Measurements from ENCODE around the gene MCRIP1.

MCRIP1 gene

DNA sequence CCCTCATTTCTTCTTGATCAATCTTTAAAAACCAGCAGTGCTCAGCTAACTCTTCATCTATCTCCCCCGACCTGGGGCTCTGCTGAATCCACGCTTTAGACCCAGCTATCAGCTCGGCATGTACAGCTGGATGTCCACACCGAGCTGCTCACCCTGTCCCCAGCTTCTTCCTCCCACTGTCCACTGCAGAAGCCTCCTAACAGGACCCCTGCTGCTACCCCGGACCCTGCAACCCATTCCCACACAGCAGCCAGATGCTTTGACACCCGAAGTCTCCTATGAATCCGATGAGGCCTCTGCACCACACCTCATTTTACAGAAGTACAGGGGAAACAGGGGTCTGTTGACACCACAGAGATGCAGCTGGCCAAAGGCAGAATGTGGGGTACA, 15.3 kb downstream of the MCRIP1 start:
- no peak for DNase-seq

DNA sequence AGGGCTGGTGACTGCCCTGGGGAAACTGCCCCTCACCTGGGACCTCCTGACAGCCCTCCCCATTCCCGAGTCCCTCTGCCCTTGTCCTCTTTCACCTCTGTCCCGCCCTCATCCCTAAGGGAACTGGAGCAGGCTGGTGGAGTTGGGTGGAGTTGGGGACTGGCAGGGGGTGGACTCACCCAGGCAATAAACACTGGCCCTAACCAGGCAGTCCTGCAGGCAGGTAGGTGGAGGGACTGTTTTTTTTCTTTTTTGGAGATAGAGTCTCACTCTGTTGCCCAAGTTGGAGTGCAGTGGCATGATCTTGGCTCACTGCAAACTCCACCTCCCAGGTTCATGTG, 17.5 kb downstream of the MCRIP1 start:
- no peak for DNase-seq

DNA sequence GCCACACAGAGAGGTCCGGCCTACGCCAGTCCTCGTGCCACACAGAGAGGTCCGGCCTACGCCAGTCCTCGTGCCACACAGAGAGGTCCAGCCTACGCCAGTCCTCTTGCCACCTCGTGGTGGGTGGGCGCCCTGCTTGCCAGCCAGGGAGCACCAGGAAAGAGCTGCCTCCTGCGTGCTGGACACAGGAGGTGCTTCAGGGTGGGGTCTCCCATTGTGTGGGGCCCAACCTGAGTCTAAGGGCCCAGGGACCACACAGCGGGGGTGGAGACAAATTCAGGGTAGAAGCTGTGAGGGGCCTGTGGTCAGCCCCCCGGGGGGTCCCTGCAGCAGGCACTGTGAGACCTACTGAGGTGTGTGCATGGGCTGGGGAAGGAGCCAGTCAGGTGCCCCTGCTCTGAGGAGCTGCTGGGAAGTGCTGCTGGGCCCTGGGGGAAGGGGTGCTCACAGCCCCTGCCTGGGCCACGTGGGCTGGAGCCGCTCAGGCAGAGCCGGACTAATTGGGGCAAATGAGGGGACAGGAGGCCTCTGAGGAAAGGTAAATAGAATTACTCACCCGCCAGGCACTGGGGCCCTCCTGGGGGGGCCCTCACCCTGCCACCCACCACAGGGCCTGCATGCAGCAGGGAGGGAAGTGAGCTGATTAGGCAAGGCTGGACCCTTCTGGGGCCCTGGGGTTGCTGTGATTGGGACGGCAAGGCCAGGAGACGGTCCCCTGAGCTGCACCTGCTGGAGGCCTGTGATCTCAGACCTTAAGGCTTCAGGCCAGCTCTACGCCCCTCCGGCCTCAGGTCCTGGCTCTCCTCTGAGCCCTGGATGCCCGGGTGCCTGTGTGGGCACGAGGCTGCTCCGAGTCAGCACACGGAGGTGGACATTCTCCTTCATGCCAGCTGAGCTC, 18.1 kb downstream of the MCRIP1 start:
- no peak for DNase-seq

DNA sequence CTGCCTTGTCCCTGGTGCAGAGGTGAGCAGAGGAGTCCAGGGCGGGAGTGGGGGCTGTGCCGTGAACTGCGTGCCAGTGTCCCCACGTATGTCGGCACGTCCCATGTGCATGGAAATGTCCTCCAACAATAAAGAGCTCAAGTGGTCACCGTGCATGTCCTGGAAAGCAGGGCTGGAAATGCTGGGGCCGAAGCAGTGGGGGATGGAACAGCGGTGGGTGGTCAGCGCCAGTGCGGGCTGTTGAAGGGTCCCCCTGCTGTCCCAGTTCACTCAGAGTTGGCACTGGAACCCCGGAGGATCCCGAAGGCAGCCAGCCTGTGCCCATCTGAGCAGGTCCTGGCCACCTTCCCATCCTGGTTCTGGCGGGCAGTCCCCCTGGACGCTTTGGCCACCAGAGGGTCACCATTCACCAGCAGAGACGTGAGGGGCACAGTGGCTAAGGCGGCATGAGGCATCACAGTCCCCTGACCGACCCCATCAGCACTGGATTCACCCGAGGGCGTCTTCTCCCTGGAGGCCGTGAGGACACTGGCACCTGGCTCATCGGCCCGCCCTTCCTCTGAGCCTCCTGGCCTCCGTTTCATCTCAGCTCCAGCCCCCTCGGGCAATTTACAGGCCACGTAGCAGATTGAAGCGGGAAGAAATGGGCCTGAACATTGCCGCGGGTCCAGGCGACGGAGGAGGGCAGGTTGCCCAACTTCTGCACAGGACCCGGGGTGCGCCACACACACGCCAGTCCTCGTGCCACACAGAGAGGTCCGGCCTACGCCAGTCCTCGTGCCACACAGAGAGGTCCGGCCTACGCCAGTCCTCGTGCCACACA, 19.0 kb downstream of the MCRIP1 start:
- no peak for DNase-seq

- no peak for DNase-seq
Measured at GRCh38 chr17:81813371-81813684, 19.8 kb downstream of the MCRIP1 start.

GRCh38 chr17:81812571-81813370, 20.3 kb downstream of the MCRIP1 start:
- no peak for DNase-seq

DNA sequence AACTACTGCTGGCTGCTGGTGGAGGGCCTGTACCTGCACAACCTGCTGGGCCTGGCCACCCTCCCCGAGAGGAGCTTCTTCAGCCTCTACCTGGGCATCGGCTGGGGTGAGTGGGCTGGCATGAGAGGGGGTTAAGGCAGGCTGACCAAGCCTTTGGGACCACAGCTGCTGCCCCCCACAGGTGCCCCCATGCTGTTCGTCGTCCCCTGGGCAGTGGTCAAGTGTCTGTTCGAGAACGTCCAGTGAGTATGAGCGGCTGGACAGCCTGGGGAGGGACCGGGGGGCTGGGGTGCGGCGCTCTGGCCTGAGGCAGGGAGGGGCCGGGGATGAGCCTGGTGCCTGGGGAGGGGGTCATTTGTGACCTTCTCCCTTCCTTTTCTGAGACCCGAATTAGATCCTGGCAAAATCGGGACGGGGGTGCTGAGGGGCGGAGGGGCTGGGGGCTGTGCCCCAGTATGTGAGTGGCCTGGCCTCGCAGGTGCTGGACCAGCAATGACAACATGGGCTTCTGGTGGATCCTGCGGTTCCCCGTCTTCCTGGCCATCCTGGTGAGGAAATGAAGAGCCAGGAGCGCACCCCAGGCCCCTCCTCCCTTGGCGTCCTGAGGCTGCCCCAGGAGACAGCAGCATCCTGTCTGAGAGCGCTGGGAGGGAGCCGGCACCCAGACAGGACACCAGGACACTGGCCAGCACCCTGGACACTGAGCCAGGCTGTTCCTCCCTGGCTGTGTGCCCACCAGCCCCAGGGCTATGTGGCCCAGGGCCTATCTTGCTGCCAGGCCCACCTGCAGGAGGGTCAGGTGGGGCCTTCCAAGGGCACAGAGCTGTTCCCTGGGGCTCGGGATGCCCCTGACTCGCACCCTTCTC, 21.2 kb downstream of the MCRIP1 start:
- DNase-seq, result no peak

DNA sequence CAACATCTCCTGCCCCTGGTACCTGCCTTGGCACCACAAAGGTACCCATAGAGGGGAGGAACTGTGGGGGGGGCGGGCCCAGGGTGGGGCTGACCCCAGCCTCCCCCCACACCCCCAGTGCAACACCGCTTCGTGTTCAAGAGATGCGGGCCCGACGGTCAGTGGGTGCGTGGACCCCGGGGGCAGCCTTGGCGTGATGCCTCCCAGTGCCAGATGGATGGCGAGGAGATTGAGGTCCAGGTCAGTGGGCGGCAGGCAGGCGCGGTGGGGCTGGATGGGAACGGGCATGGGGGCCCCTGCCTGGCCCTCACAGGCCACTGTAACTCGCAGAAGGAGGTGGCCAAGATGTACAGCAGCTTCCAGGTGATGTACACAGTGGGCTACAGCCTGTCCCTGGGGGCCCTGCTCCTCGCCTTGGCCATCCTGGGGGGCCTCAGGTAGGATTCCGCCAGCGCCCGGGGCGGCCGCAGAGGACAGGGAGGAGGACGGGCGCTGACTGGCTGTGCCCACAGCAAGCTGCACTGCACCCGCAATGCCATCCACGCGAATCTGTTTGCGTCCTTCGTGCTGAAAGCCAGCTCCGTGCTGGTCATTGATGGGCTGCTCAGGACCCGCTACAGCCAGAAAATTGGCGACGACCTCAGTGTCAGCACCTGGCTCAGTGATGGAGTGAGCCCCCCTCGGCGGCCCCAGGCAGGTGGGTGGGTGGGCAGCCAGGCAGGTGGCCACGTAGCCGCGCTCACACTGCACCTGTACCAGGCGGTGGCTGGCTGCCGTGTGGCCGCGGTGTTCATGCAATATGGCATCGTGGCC, 22.0 kb downstream of the MCRIP1 start:
- DNase-seq, result no peak

- DNase-seq, result no peak
Measured at GRCh38 chr17:81810476-81810875, 22.6 kb downstream of the MCRIP1 start.

- DNase-seq, result no peak
Measured at GRCh38 chr17:81809556-81809998, 23.5 kb downstream of the MCRIP1 start.

DNA sequence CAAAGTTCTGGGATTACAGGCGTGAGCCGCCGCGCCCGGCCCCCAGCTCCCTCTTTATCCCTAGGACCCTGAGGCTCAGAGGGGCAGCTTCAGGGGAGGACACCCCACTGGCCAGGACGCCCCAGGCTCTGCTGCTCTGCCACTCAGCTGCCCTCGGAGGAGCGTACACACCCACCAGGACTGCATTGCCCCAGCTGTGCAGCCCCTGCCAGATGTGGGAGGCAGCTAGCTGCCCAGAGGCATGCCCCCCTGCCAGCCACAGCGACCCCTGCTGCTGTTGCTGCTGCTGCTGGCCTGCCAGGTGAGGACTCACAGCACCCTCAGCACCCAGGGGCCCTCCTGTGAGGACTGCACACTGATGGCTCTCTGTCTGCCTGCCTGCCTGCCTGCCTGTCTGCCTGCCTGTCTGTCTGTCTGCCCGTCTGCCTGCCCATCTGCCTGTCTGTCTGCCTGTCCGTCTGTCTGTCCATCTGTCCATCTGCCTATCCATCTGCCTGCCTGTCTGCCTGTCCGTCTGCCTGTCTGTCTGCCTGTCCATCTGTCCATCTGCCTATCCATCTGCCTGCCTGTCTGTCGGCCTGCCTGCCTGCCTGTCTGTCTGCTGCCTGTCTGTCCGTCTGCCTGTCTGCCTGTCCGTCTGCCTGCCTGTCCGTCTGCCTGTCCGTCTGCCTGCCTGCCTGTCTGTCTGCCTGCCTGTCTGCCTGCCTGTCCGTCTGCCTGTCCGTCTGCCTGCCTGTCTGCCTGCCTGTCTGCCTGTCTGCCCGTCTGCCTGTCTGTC, 24.1 kb downstream of the MCRIP1 start:
- no peak for DNase-seq

GRCh38 chr17:81807839-81808238, 25.3 kb downstream of the MCRIP1 start:
- DNase-seq, result no peak

DNA sequence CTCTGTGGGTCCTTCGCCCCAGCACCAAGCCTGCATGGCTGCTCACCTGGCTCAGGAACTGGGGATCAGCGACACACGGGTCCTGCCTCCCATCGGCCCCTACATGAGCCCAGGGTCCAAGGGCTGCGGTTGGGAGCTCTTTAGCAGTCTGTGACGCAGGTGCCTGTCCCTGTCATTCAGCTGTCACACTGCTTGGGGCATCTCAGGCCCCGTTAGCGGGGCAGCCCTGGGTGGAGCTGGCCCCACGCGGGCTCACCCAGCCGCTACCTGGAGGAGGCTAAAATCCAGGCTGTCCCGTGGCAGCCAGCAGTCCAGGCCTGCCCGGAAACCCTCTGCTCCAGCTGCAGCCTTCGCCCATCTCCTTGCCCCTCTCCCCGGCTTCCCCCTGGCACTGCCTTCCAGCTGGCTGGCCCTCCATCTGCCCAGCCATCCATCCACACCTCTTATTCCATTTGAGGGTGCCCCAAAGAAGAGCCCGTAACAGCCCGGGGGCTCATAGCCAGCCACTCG, 25.8 kb downstream of the MCRIP1 start:
- DNase-seq, result no peak

DNA sequence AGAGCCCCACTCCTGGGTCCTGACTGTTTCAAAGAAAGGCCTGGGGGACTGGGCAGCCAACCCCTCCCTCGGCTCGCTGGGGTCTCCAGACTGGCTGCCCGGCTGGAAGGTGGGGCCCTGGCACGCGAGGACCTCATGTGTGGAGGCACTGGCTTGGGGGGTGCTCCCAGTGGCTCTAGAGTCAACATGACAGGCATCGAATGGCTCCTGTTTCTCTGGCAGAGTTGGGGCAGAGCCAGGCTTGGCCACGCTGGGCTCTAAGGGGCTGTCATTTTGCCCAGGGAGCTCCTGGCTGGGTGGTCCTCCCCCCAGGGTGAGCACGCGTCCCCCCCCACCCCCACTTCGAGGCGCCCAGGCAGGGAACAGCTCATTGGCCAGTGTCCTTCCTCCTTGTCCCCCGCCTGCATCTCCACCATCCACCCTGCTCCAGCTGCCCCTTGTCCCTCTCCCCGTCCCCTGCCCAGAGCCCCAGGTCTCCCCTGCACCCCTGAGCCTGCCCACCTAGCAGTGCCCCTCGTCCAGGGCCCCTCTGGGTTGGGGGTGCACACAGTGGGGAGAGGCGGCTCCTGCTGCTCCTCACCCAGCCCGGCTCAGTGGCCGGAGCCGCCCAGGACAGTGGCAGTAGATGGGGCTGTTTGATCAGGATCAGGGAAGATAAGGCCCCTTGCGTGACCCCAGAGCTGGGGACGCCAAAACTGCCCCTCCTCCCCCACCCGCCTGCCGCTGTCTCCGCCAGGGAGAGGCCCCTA, 26.5 kb downstream of the MCRIP1 start:
- no peak for DNase-seq

DNA sequence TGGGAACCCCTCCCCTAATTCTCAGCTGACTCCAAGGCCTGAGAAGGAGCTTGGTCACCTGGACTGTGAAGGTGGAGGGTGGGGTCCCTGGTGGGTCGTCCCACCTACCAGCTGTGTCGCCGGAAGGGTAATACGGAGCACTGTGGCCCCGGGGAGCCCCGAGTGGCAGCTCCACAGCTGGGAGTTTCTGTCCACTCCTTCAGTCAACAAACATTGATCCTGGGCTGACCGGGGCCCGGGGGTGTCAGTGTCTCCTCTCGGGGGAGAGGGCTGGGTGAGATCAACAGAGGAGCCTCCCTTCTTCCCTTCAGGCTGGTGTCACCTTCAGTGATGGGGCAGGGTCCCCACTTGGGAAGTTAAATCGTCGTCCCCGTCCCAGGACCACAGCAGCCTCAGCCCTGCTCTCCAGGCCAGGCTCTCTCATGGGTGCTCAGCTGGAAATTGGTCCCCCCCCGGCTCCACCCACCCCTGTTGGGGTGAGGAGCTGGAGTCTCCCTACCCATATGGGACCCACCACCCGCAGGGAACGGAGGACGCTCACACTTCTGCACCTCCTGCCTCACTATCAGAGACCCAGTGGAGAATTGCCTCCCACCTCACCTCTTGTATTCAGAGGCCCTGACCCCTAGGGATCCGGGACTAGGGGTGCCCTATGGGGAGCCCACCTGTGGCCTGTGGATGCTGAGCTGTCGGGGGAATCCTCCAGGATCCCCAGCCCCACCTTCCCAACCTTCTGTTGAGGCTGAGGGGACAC, 27.2 kb downstream of the MCRIP1 start:
- no peak for DNase-seq

DNA sequence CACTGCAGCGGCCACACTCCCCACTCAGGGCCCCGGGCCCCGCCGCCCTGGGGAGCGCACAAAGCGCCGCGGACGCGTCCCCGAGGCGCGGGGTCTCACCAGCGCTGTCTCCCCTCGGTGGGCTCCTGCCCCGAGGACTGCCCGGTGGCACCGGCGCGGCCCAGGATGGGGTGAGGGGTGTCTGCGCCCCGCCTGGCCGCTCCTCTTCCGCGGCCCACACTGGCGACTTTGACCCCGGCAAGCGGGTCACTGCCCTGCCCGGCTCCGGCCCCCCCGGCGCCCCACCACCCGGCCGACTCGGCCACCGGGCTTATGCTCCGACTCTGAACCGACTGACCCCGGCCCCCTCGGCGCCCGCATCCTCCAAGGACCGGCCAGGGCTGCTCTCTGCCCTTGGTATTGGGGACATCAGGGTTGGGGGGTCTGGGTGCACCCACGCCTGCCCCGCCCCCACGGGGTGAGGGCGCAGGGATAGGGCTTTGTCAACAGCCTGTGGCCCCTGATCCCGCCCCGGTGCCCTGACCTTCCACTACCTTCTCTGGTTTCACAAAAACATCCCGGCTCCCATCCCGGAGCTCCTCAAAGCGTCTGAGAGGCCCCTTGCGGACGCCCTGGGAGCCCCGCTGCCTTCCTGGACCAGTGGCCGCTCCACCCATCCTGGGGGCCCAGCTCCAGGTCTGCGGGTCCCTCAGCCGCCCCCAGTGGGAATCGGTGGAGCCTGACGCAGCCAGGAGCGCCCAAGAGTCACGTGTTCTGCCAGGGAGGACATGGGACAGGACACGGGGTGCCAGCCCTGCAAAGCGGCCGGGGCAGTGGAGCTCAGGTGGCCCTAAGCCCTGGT, 28.3 kb downstream of the MCRIP1 start:
- no peak for DNase-seq

GRCh38 chr17:81803728-81804558, 29.1 kb downstream of the MCRIP1 start, which contains the start of gene GCGR:
Gene GCGR (plus strand): TSS chr17:81804150. CDS start chr17:81809019, 4,869 bp downstream.
- DNase-seq, result no peak
